Measurements from ENCODE around the gene SARNP. TPM values are rescaled to one million over a fixed set of nuclear protein-coding genes. Genes with fewer than 3 reads are reported as not detected.

The SARNP gene
- total and polyA plus RNA-seq, 2 experiments from 2014 or later: 103 to 118 TPM

GRCh38 chr12:55757701-55758100 is 59.8 kb downstream of the SARNP start:
- Histone ChIP-seq H4K20me1 (ENCODE audit: insufficient read depth, poor library complexity, severe bottlenecking) (no peaks in the 10 kb centered on the region), H3K27ac (no peak overlapping the region), H3K27me3 (no peaks in the 10 kb centered on the region), H3K79me2 (peaks cover 8% of the 10 kb centered on the region), H3K4me2 (no peak overlapping the region), H3K36me3 (replicated peaks; ENCODE audit: insufficient read depth, low read depth) (peaks cover 7% of the 10 kb centered on the region), H3K9me3 (ENCODE audit: low read depth) (no peaks in the 10 kb centered on the region), H2AFZ (no peak overlapping the region), H3K4me1 (ENCODE audit: insufficient read depth) (no peaks in the 10 kb centered on the region), H3K4me3 (no peak overlapping the region), H3K9me2 (replicated peaks; ENCODE audit: insufficient read depth) (no peaks in the 10 kb centered on the region)
- no peak for DNase-seq (ENCODE audit: low spot score)
- WGBS (ENCODE audit: low lambda C conversion rate, missing lambda C conversion rate): 81% methylated on average over 2 of the region's 2 CpGs
- TF ChIP-seq EZH2phosphoT487 (IDR thresholded peaks at IDR 0.05; ENCODE audit: low read depth, severe bottlenecking, unreplicated experiment) (no peak), CTCF (IDR thresholded peaks at IDR 0.05; ENCODE audit: poor library complexity) (no peak)

- DNase-seq (ENCODE audit: low spot score): no peak
- WGBS (ENCODE audit: low lambda C conversion rate, missing lambda C conversion rate): 32% methylated on average over 2 of the region's 2 CpGs
These were observed 62.3 kb downstream of the SARNP start for GRCh38 chr12:55755246-55755645.

GRCh38 chr12:55748230-55748993 is 69.1 kb downstream of the SARNP start:
- no peak overlapping the region for H3K4me2 ChIP-seq
- H3K9me2 ChIP-seq (replicated peaks; ENCODE audit: insufficient read depth): no peaks in the 10 kb centered on the region
- peaks cover 20% of the 10 kb centered on the region for H3K79me2 ChIP-seq
- H2AFZ ChIP-seq: no peak overlapping the region
- no peak for DNase-seq (ENCODE audit: low spot score)
- H3K4me3 ChIP-seq: no peak overlapping the region
- TF ChIP-seq EZH2phosphoT487 (IDR thresholded peaks at IDR 0.05; ENCODE audit: low read depth, severe bottlenecking, unreplicated experiment) (no peak), EZH2 (IDR thresholded peaks at IDR 0.05; ENCODE audit: borderline replicate concordance) (no peak), CTCF (IDR thresholded peaks at IDR 0.05; ENCODE audit: poor library complexity) (no peak)
- 95% methylated on average over 18 of the region's 18 CpGs for WGBS (ENCODE audit: low lambda C conversion rate, missing lambda C conversion rate)
- peaks cover 21% of the 10 kb centered on the region for H3K4me1 ChIP-seq (ENCODE audit: insufficient read depth)
- H3K9me3 ChIP-seq (ENCODE audit: low read depth): no peaks in the 10 kb centered on the region
- no peaks in the 10 kb centered on the region for H3K27me3 ChIP-seq
- no peaks in the 10 kb centered on the region for H3K36me3 ChIP-seq (replicated peaks; ENCODE audit: insufficient read depth, low read depth)
- H4K20me1 ChIP-seq (ENCODE audit: insufficient read depth, poor library complexity, severe bottlenecking): no peaks in the 10 kb centered on the region
- no peak overlapping the region for H3K27ac ChIP-seq

More at GRCh38 chr12:55755246-55755645, 62.3 kb downstream of the SARNP start:
- Histone ChIP-seq H3K9me3 (ENCODE audit: low read depth) (no peaks in the 10 kb centered on the region), H3K4me1 (ENCODE audit: insufficient read depth) (no peaks in the 10 kb centered on the region), H3K4me2 (no peak overlapping the region), H3K79me2 (peaks cover 7% of the 10 kb centered on the region), H2AFZ (no peak overlapping the region), H4K20me1 (ENCODE audit: insufficient read depth, poor library complexity, severe bottlenecking) (no peaks in the 10 kb centered on the region), H3K9me2 (replicated peaks; ENCODE audit: insufficient read depth) (no peaks in the 10 kb centered on the region), H3K4me3 (no peak overlapping the region), H3K36me3 (replicated peaks; ENCODE audit: insufficient read depth, low read depth) (peaks cover 7% of the 10 kb centered on the region), H3K27ac (no peak overlapping the region), H3K27me3 (no peaks in the 10 kb centered on the region)
- TF ChIP-seq CTCF (IDR thresholded peaks at IDR 0.05; ENCODE audit: poor library complexity) (no peak), EZH2 (IDR thresholded peaks at IDR 0.05; ENCODE audit: borderline replicate concordance) (no peak), EZH2phosphoT487 (IDR thresholded peaks at IDR 0.05; ENCODE audit: low read depth, severe bottlenecking, unreplicated experiment) (no peak)

Measured in hepatocyte (in vitro differentiated cells).